H1 (cell line): Measurements from ENCODE around the gene GNG8. TPM values are rescaled to one million over a fixed set of nuclear protein-coding genes. Genes with fewer than 3 reads are reported as not detected.

ENCODE experiments used
- CTCF ChIA-PET: fragments of 300-600 bp; sonication (Branson Sonifier 250); formaldehyde crosslinking; loops from one replicate; lab custom pipeline; 2021; ENCODE audit not compliant: partially characterized antibody; lab: Charles Lee
- POLR2A ChIA-PET: fragments of 300-600 bp; sonication (Branson Sonifier 250); formaldehyde crosslinking; loops from one replicate; lab custom pipeline; 2021; ENCODE audit warnings: inconsistent platforms; ENCODE audit not compliant: partially characterized antibody; lab: Charles Lee
- DNase-seq, 2 experiments: peaks; one replicate each; pipeline versions ENCODE4 v3.0.0 to v3.0.0-alpha.2; 2010 to 2022; ENCODE audit warnings: low spot score in 2 of 2, low read depth in 1 of 2, mixed read lengths in 1 of 2
- FAIRE-seq: peaks from 2 replicates; lab custom pipeline; 2011; peaks lifted over from hg19 to GRCh38; lab: Jason Lieb, UNC
- H2AFZ ChIP-seq: 2 replicates; pipeline ENCODE4 v1.8.1; 2012; ENCODE audit warnings: low read length, inconsistent platforms
- H2AK5ac ChIP-seq: 2 replicates; pipeline ENCODE4 v1.6.1; 2013; ENCODE audit warnings: low read depth, low read length
- H2BK120ac ChIP-seq: replicated peaks from 2 replicates; pipeline ENCODE3; 2013; ENCODE audit warnings: low read depth, low read length, inconsistent platforms
- H2BK12ac ChIP-seq: 2 replicates; pipeline ENCODE4 v1.6.1; 2013; ENCODE audit warnings: low read depth, low read length
- H2BK15ac ChIP-seq: 2 replicates; pipeline ENCODE4 v1.6.1; 2013; ENCODE audit warnings: low read length
- H2BK20ac ChIP-seq: 2 replicates; pipeline ENCODE4 v1.6.1; 2013; ENCODE audit warnings: low read length
- H2BK5ac ChIP-seq: 2 replicates; pipeline ENCODE4 v1.6.1; 2013; ENCODE audit warnings: low read depth, low read length
- H3K14ac ChIP-seq: 2 replicates; pipeline ENCODE4 v1.6.1; 2013; ENCODE audit warnings: inconsistent platforms; ENCODE audit not compliant: insufficient read length
- H3K18ac ChIP-seq: 2 replicates; pipeline ENCODE4 v1.6.1; 2013; ENCODE audit warnings: low read length; ENCODE audit errors: extremely low read depth
- H3K23ac ChIP-seq: 2 replicates; pipeline ENCODE4 v1.6.1; 2013; ENCODE audit warnings: inconsistent platforms; ENCODE audit not compliant: insufficient read length
- H3K23me2 ChIP-seq: 2 replicates; pipeline ENCODE4 v1.6.1; 2013; ENCODE audit warnings: low read depth, low read length
- H3K27ac ChIP-seq: 2 replicates; pipeline ENCODE4 v1.6.1; 2011; ENCODE audit warnings: low read depth, low read length, inconsistent platforms
- H3K27me3 ChIP-seq, 4 experiments: replicated peaks in 1 of 4; 1 replicate in 1 of 4; 2 replicates in 3 of 4; pipeline versions ENCODE4 v1.6.1 to v1.8.1; 2011 to 2013; ENCODE audit warnings: low read length in 3 of 4, mild to moderate bottlenecking in 3 of 4, inconsistent platforms in 2 of 4, mixed read lengths in 2 of 4, moderate library complexity in 1 of 4; ENCODE audit not compliant: control insufficient read depth in 3 of 4, insufficient read depth in 3 of 4; ENCODE audit errors: extremely low read depth in 1 of 4
- H3K36me3 ChIP-seq, 4 experiments: 2 replicates each; pipeline versions ENCODE4 v1.6.1 to v1.8.1; 2011 to 2013; ENCODE audit warnings: mild to moderate bottlenecking in 4 of 4, low read length in 3 of 4, moderate library complexity in 2 of 4, control low read depth in 1 of 4, inconsistent platforms in 1 of 4; ENCODE audit not compliant: insufficient read depth in 4 of 4, control insufficient read depth in 2 of 4
- H3K4ac ChIP-seq: replicated peaks from 2 replicates; pipeline ENCODE3; 2013; ENCODE audit warnings: low read length, low read depth, mixed read lengths, inconsistent platforms; ENCODE audit not compliant: insufficient read length
- H3K4me1 ChIP-seq, 4 experiments: replicated peaks in 1 of 4; 1 replicate in 1 of 4; 2 replicates in 3 of 4; pipeline versions ENCODE4 v1.6.1 to v1.8.1; 2011 to 2013; ENCODE audit warnings: low read length in 3 of 4, inconsistent platforms in 2 of 4, mixed read lengths in 1 of 4; ENCODE audit not compliant: insufficient read depth in 4 of 4, control insufficient read depth in 3 of 4
- H3K4me2 ChIP-seq, 2 experiments: 2 replicates each; pipeline versions ENCODE4 v1.6.1 to v1.8.1; 2011 to 2013; ENCODE audit warnings: low read depth in 2 of 2, low read length in 2 of 2, control low read depth in 1 of 2, inconsistent platforms in 1 of 2, mild to moderate bottlenecking in 1 of 2; ENCODE audit not compliant: insufficient read depth in 1 of 2
- H3K4me3 ChIP-seq, 4 experiments: fragments of 200-600, 300-600 bp in 1 of 4; sonication (generic), shearing (Covaris generic), sonication (Bioruptor Twin) in 1 of 4; 2 replicates each; pipeline versions ENCODE4 v1.5.1 to v1.8.1; 2011 to 2016; ENCODE audit warnings: low read length in 4 of 4, low read depth in 3 of 4, control low read depth in 2 of 4, inconsistent platforms in 2 of 4, mild to moderate bottlenecking in 2 of 4, mixed read lengths in 1 of 4, moderate library complexity in 1 of 4; ENCODE audit not compliant: insufficient read depth in 2 of 4; ENCODE audit errors: extremely low read depth in 1 of 4
- H3K56ac ChIP-seq: replicated peaks from 2 replicates; pipeline ENCODE3; 2013; ENCODE audit warnings: low read depth, mild to moderate bottlenecking, mixed read lengths, low read length, inconsistent platforms; ENCODE audit not compliant: insufficient read length
- H3K79me1 ChIP-seq: 2 replicates; pipeline ENCODE4 v1.6.1; 2013; ENCODE audit warnings: low read depth, low read length, control low read depth
- H3K79me2 ChIP-seq, 2 experiments: 2 replicates each; pipeline versions ENCODE4 v1.6.1 to v1.8.1; 2012 to 2013; ENCODE audit warnings: low read length in 2 of 2, mild to moderate bottlenecking in 2 of 2, inconsistent platforms in 1 of 2; ENCODE audit not compliant: insufficient read depth in 2 of 2, control insufficient read depth in 1 of 2
- H3K9ac ChIP-seq, 4 experiments: replicated peaks in 1 of 4; 1 replicate in 1 of 4; 2 replicates in 3 of 4; pipeline versions ENCODE4 v1.6.1 to v1.8.1; 2011 to 2013; ENCODE audit warnings: low read depth in 3 of 4, low read length in 3 of 4, control low read depth in 2 of 4, mild to moderate bottlenecking in 2 of 4, moderate library complexity in 2 of 4, inconsistent platforms in 1 of 4; ENCODE audit errors: extremely low read depth in 1 of 4
- H3K9me3 ChIP-seq, 2 experiments: 2 replicates each; pipeline versions ENCODE4 v1.6.1 to v1.8.1; 2012 to 2013; ENCODE audit warnings: mild to moderate bottlenecking in 2 of 2, moderate library complexity in 2 of 2, control low read depth in 1 of 2, inconsistent platforms in 1 of 2, low read depth in 1 of 2, low read length in 1 of 2, mixed read lengths in 1 of 2; ENCODE audit not compliant: insufficient read depth in 2 of 2
- H4K20me1 ChIP-seq, 2 experiments: replicated peaks in 1 of 2; 2 replicates each; pipeline versions ENCODE3 to v1.8.1; 2011 to 2013; ENCODE audit warnings: inconsistent platforms in 2 of 2, low read length in 2 of 2, mild to moderate bottlenecking in 1 of 2; ENCODE audit not compliant: insufficient read depth in 2 of 2, control insufficient read depth in 1 of 2
- H4K5ac ChIP-seq: 2 replicates; pipeline ENCODE4 v1.6.1; 2013; ENCODE audit warnings: low read length, low read depth, mixed read lengths, inconsistent platforms; ENCODE audit not compliant: insufficient read length
- H4K8ac ChIP-seq: 2 replicates; pipeline ENCODE4 v1.8.0; 2013; ENCODE audit warnings: mild to moderate bottlenecking, moderate library complexity, low read length, inconsistent platforms; ENCODE audit not compliant: insufficient read depth; ENCODE audit errors: extremely low read depth
- H4K91ac ChIP-seq: replicated peaks from 2 replicates; pipeline ENCODE3; 2013; ENCODE audit warnings: low read length, mixed read lengths, inconsistent platforms; ENCODE audit not compliant: insufficient read length
- CHD1 ChIP-seq: IDR thresholded peaks from 2 replicates; pipeline ENCODE4 v1.6.1; 2012; ENCODE audit warnings: low read depth, low read length, improper control_type of control experiment
- HDAC2 ChIP-seq, 2 experiments: fragments of 300-600 bp in 1 of 2; sonication (generic) in 1 of 2; IDR thresholded peaks; 2 replicates each; pipeline ENCODE4 v1.6.1; 2011 to 2012; ENCODE audit warnings: low read depth in 2 of 2, low read length in 2 of 2, mild to moderate bottlenecking in 2 of 2, moderate library complexity in 2 of 2, borderline replicate concordance in 1 of 2, inconsistent platforms in 1 of 2
- KDM5A ChIP-seq: fragments of 200-600 bp; IDR thresholded peaks from 2 replicates; pipeline ENCODE4 v1.7.1; 2012; ENCODE audit warnings: mild to moderate bottlenecking, low read length, inconsistent platforms, mixed read lengths
- POU5F1 ChIP-seq: IDR thresholded peaks from 2 replicates; pipeline ENCODE4 v1.6.1; 2011; ENCODE audit warnings: low read depth, mild to moderate bottlenecking, low read length, moderate library complexity
- SIX5 ChIP-seq: IDR thresholded peaks from 2 replicates; pipeline ENCODE4 v1.6.1; 2011; ENCODE audit warnings: mild to moderate bottlenecking, low read depth, low read length
- SP4 ChIP-seq: IDR thresholded peaks from 2 replicates; pipeline ENCODE4 v1.6.1; 2012; ENCODE audit warnings: low read length, inconsistent platforms
- TEAD4 ChIP-seq: IDR thresholded peaks from 2 replicates; pipeline ENCODE4 v1.6.1; 2012; ENCODE audit warnings: low read depth, low read length, inconsistent platforms, mixed read lengths
- USF2 ChIP-seq: IDR thresholded peaks from 2 replicates; pipeline ENCODE4 v1.6.1; 2011; ENCODE audit warnings: low read length, improper control_type of control experiment
- WGBS, 2 experiments: shearing (Covaris generic) in 1 of 2; methylation state at CpG; one replicate each; pipeline versions ENCODE4 v1.1.6 to v1.1.7; 2013 to 2015; ENCODE audit warnings: low lambda C conversion rate in 2 of 2, mixed read lengths in 2 of 2, inconsistent platforms in 1 of 2, low coverage in 1 of 2, missing lambda C conversion rate in 1 of 2; ENCODE audit not compliant: insufficient replicate concordance in 2 of 2, insufficient coverage in 1 of 2, insufficient read length in 1 of 2; ENCODE audit errors: extremely low coverage in 1 of 2, missing lambda C conversion rate in 1 of 2; 5-methylcytosine and 5-hydroxymethylcytosine counted together
- polyA plus RNA-seq, 7 experiments: library from polyadenylated mRNA; depleted of rRNA in 3 of 7; stranded (reverse) in 5 of 7; unstranded in 2 of 7; fragments of >200 nt in 5 of 7; fragments of 200-250 nt in 2 of 7; gene quantifications; 1 replicate in 5 of 7; 2 replicates in 1 of 7; 4 replicates in 1 of 7; pipeline versions ENCODE4 v1.2.1 to v1.2.3, GENCODE V29; 2011 to 2013; ENCODE audit warnings: missing spikeins in 2 of 7, mixed read lengths in 2 of 7
- total RNA-seq: library from RNA; stranded (reverse); fragmentation: NEBNext Ultra II Directional; extraction: Animal tissue kit (Norgen Biotek cat#: 25700); gene quantifications from 2 replicates; pipeline ENCODE4 v1.2.1, GENCODE V29; 2021

The GNG8 gene
- total and polyA plus RNA-seq, 2 of the 8 experiments (the other 6 are each of a cell fraction or from before 2014, with no cell fraction given) = not detected

GRCh38 chr19:46623915-46624502, 12.0 kb downstream of the GNG8 start:
- Histone ChIP-seq H3K27ac (no peak overlapping the region), H2BK15ac (no peak overlapping the region), H3K9ac (no peak overlapping the region), H4K5ac (no peak overlapping the region), H3K23me2 (no peaks in the 10 kb centered on the region), H3K4me2 (no peak overlapping the region), H3K27me3 (no peaks in the 10 kb centered on the region), H3K23ac (no peak overlapping the region), H3K4me1 (peaks cover 0 to 12% (median 4%) of the 10 kb centered on the region in 4 experiments; a peak in 4 of 7 replicates), H2BK12ac (no peak overlapping the region), H4K20me1 (no peaks in the 10 kb centered on the region), H3K56ac (no peak overlapping the region), H3K79me1 (no peaks in the 10 kb centered on the region), H3K36me3 (no peaks in the 10 kb centered on the region), H4K91ac (no peak overlapping the region), H3K18ac (no peak overlapping the region), H4K8ac (no peak overlapping the region), H3K4ac (no peak overlapping the region), H2AK5ac (no peak overlapping the region), H2BK5ac (no peak overlapping the region), H3K4me3 (no peak overlapping the region), H2BK20ac (no peak overlapping the region), H2AFZ (no peak overlapping the region; the same call in 1 of the 2 replicates), H3K14ac (no peak overlapping the region), H2BK120ac (no peak overlapping the region), H3K9me3 (no peaks in the 10 kb centered on the region), H3K79me2 (no peaks in the 10 kb centered on the region)
- DNase-seq (no peak), FAIRE-seq (no peak)
- WGBS, 2 experiments = 90% methylated on average over 26 of the region's 35 CpGs; no CpG with 5 or more reads in 1 of the 2 experiments
- ChIA-PET CTCF (interaction anchor here (0.6 to 15.6 kb wide), 5 partner anchors 4 to 37 kb away, joined by 3 to 341 read pairs (median 309); partner anchors contain the start of genes DACT3 and PTGIR), POLR2A (interaction anchor here (0.6 to 1.3 kb wide), 2 partner anchors 35 to 94 kb away, joined by 3 read pairs; no protein-coding TSS in a partner anchor)
- TF ChIP-seq HDAC2 (IDR thresholded peaks at IDR 0.05; ENCODE audit: borderline replicate concordance in 1 of 2, low read depth in 2 of 2, low read length in 2 of 2) (no peak), CHD1 (no peak), TEAD4 (no peak), POU5F1 (no peak), KDM5A (no peak), USF2 (no peak), SP4 (no peak), SIX5 (no peak)
